ENCODE data around the gene CDH18. TPM values are rescaled to one million over a fixed set of nuclear protein-coding genes. Genes with fewer than 3 reads are reported as not detected.
A peak's percentile ranks its signal among the peaks of the same experiment; 100 is the strongest.

CDH18 gene
- total and polyA plus RNA-seq, 2 donors (not counting 1 experiment from before 2014, with no cell fraction given), result 0.16 to 0.33 TPM

GRCh38 chr5:19771174-19771835 is 216.7 kb downstream of the CDH18 start:
- Histone ChIP-seq H4K20me1 (ENCODE audit: control insufficient read depth, extremely low read depth, insufficient read depth, low read length) (no peaks in the 10 kb centered on the region), H3K79me2 (ENCODE audit: control insufficient read depth, insufficient read depth, low read length) (no peaks in the 10 kb centered on the region), H3K9ac (ENCODE audit: insufficient read depth, low read length) (no peak overlapping the region), H3K27me3 (ENCODE audit: control insufficient read depth, insufficient read depth, low read length) (no peaks in the 10 kb centered on the region), H2AFZ (ENCODE audit: low read length) (no peak overlapping the region), H3K4me1 (ENCODE audit: control insufficient read depth, extremely low read depth, insufficient read depth, low read length) (no peaks in the 10 kb centered on the region), H3K9me3 (ENCODE audit: control insufficient read depth, insufficient read depth, low read depth, low read length) (no peaks in the 10 kb centered on the region), H3K36me3 (ENCODE audit: control insufficient read depth, insufficient read depth, low read length) (no peaks in the 10 kb centered on the region), H3K27ac (ENCODE audit: insufficient read depth, low read length) (no peak overlapping the region), H3K4me3 (replicated peaks in 1 of 4; ENCODE audit: control extremely low read depth in 1 of 4, insufficient read depth in 1 of 4, low read depth in 3 of 4, low read length in 4 of 4) (no peak overlapping the region), H3K4me2 (ENCODE audit: extremely low read depth, insufficient read depth, low read length) (no peak overlapping the region)
- peak; percentile 58 to 78 for DNase-seq (ENCODE audit: low read depth in 2 of 2)
- no peak for TF ChIP-seq EZH2 (IDR thresholded peaks at IDR 0.05; ENCODE audit: low read length, missing control alignments)
- no peak for TF ChIP-seq CTCF (conservative IDR thresholded peaks at IDR 0.05 in 1 of 2, IDR thresholded peaks at IDR 0.05 in 1 of 2; ENCODE audit: low read depth in 1 of 2, low read length in 2 of 2)

- no peaks in the 10 kb centered on the region for H4K20me1 ChIP-seq (ENCODE audit: control insufficient read depth, extremely low read depth, insufficient read depth, low read length)
- no peak overlapping the region for H3K27ac ChIP-seq (ENCODE audit: insufficient read depth, low read length)
- no peaks in the 10 kb centered on the region for H3K9me3 ChIP-seq (ENCODE audit: control insufficient read depth, insufficient read depth, low read depth, low read length)
- no peak overlapping the region for H3K9ac ChIP-seq (ENCODE audit: insufficient read depth, low read length)
- H3K79me2 ChIP-seq (ENCODE audit: control insufficient read depth, insufficient read depth, low read length), result no peaks in the 10 kb centered on the region
- H3K36me3 ChIP-seq (ENCODE audit: control insufficient read depth, insufficient read depth, low read length), result no peaks in the 10 kb centered on the region
- no peak overlapping the region for H3K4me2 ChIP-seq (ENCODE audit: extremely low read depth, insufficient read depth, low read length)
- H2AFZ ChIP-seq (ENCODE audit: low read length), result no peak overlapping the region
- no peaks in the 10 kb centered on the region for H3K27me3 ChIP-seq (ENCODE audit: control insufficient read depth, insufficient read depth, low read length)
- H3K4me3 ChIP-seq (replicated peaks in 1 of 4; ENCODE audit: control extremely low read depth in 1 of 4, insufficient read depth in 1 of 4, low read depth in 3 of 4, low read length in 4 of 4), result no peak overlapping the region
- DNase-seq (ENCODE audit: low read depth in 2 of 2), result peak in 1 of 2 donors; percentile 12
- H3K4me1 ChIP-seq (ENCODE audit: control insufficient read depth, extremely low read depth, insufficient read depth, low read length), result no peaks in the 10 kb centered on the region
- TF ChIP-seq EZH2 (IDR thresholded peaks at IDR 0.05; ENCODE audit: low read length, missing control alignments) (no peak), CTCF (conservative IDR thresholded peaks at IDR 0.05 in 1 of 2, IDR thresholded peaks at IDR 0.05 in 1 of 2; ENCODE audit: low read depth in 1 of 2, low read length in 2 of 2) (no peak)
Measured at GRCh38 chr5:19770396-19770795, 217.6 kb downstream of the CDH18 start.

GRCh38 chr5:19767987-19768386 is 220.0 kb downstream of the CDH18 start:
- H3K4me3 ChIP-seq (replicated peaks in 1 of 4; ENCODE audit: control extremely low read depth in 1 of 4, insufficient read depth in 1 of 4, low read depth in 3 of 4, low read length in 4 of 4), result no peak overlapping the region
- no peaks in the 10 kb centered on the region for H3K9me3 ChIP-seq (ENCODE audit: control insufficient read depth, insufficient read depth, low read depth, low read length)
- TF ChIP-seq CTCF (conservative IDR thresholded peaks at IDR 0.05 in 1 of 2, IDR thresholded peaks at IDR 0.05 in 1 of 2; ENCODE audit: low read depth in 1 of 2, low read length in 2 of 2) (no peak), EZH2 (IDR thresholded peaks at IDR 0.05; ENCODE audit: low read length, missing control alignments) (no peak)
- H3K27ac ChIP-seq (ENCODE audit: insufficient read depth, low read length), result no peak overlapping the region
- H3K4me1 ChIP-seq (ENCODE audit: control insufficient read depth, extremely low read depth, insufficient read depth, low read length), result no peaks in the 10 kb centered on the region
- no peaks in the 10 kb centered on the region for H3K27me3 ChIP-seq (ENCODE audit: control insufficient read depth, insufficient read depth, low read length)
- H3K36me3 ChIP-seq (ENCODE audit: control insufficient read depth, insufficient read depth, low read length), result no peaks in the 10 kb centered on the region
- no peak overlapping the region for H3K9ac ChIP-seq (ENCODE audit: insufficient read depth, low read length)
- peak in 1 of 2 donors; percentile 18 for DNase-seq (ENCODE audit: low read depth in 2 of 2)
- H3K79me2 ChIP-seq (ENCODE audit: control insufficient read depth, insufficient read depth, low read length), result no peaks in the 10 kb centered on the region
- no peak overlapping the region for H2AFZ ChIP-seq (ENCODE audit: low read length)
- no peak overlapping the region for H3K4me2 ChIP-seq (ENCODE audit: extremely low read depth, insufficient read depth, low read length)
- no peaks in the 10 kb centered on the region for H4K20me1 ChIP-seq (ENCODE audit: control insufficient read depth, extremely low read depth, insufficient read depth, low read length)

Measured in fibroblast of lung (primary cell).